Gastroesophageal sphincter (tissue), 2 donors: Measurements from ENCODE around the gene TMPRSS9.

ENCODE experiments used
- EP300 ChIP-seq: sonication (generic); formaldehyde crosslinking; IDR thresholded peaks from one replicate; pipeline ENCODE4 v1.6.1; 2017; ENCODE audit warnings: antibody characterized with exemption, mild to moderate bottlenecking
- POLR2A ChIP-seq, 2 donors: fragments of 450-650 bp; IDR thresholded peaks; one replicate each; pipeline ENCODE4 v1.6.1; 2017; ENCODE audit warnings: antibody characterized with exemption in 2 of 2, mild to moderate bottlenecking in 2 of 2, moderate library complexity in 1 of 2
- POLR2AphosphoS5 ChIP-seq: sonication (generic); formaldehyde crosslinking; IDR thresholded peaks from one replicate; pipeline ENCODE4 v1.6.1; 2017; ENCODE audit warnings: antibody characterized with exemption

DNA sequence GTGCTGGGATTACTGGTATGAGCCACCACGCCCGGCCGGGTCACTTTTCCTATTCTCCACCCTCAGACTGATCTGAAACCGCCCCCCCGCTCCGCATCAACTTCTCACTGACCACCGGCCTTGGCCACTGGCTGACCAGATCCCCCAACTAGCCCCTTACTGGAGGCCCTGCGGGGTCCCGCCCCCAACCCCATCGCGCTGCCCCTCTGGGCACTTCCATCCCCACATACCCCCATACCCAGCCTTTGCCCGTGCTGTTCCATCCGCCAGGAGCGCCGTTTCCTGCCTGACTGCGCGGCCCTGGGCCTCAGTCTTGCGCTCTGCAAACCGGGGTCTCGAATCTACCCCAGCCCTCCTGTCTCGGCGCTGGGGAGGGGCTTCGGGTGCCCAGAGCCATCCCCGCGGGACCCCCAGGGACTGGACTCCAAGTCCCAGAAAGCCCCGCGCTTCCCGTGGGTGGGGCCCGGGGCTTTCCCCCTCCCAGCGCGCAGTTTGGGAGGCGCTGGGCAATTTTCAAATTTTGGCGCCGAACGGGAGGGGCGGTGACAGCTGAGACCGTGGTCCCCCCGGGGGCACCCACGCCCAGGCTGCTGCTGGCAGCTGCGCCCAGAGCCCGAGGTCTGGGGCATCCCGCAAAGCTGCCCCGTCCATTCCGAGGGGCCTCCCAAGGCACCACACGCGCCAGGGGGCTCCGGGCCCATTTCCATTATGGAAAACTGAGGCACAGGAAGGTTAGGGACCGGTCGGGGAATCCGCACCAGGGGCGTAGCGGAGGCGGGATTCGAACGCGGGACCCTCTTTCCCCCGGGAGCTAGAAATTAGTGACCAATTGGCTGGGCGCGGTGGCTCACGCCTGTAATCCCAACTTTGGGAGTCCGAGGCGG is 101.9 kb downstream of the TMPRSS9 start:
- TF ChIP-seq EP300 (no peak), POLR2AphosphoS5 (no peak), POLR2A (IDR thresholded peaks at IDR 0.05) (no peak)
